ENCODE results near the gene MAVS.

GRCh38 chr20:3894796-3895195, 48.2 kb downstream of the MAVS start:
- no peak for TF ChIP-seq CTCF (IDR thresholded peaks at IDR 0.05)
- TF ChIP-seq POLR2A (IDR thresholded peaks at IDR 0.05) = no peak
